Sciatic nerve (tissue), 2 donors: ENCODE results near the gene BHMT2. TPM values are rescaled to one million over a fixed set of nuclear protein-coding genes. Genes with fewer than 3 reads are reported as not detected.

Experiments used
- ATAC-seq: fragments of 200-7000 bp; cut with Tn5 transposase; one replicate; pipeline ENCODE4 v1.9.1; 2020; ENCODE audit warnings: mild to moderate bottlenecking, moderate library complexity
- DNase-seq: peaks from one replicate; pipeline ENCODE4 v3.0.0-alpha.2; 2020; ENCODE audit warnings: low spot score
- intact Hi-C: fragments of 100-400 bp; cut with DNase I; formaldehyde crosslinking; loops from one replicate; pipeline ENCODE4 v1.14.2; 2022
- total RNA-seq: library from RNA; stranded (reverse); fragmentation: NEBNext Ultra II Directional; extraction: Animal tissue kit (Norgen Biotek cat#: 25700); gene quantifications from one replicate; pipeline ENCODE4 v1.2.1, GENCODE V29; 2021
- donor health status: DM: no; HTN: no; CAD: no.
- donor health status: DM: no; HTN: no; CAD: no.

The BHMT2 gene
- total RNA-seq, 1 donor from 2014 or later = 33.2 TPM

- DNase-seq (no peak), ATAC-seq (no peak)
- intact Hi-C loops = no loop called here
Observed at GRCh38 chr5:79055017-79055416, 14.6 kb upstream of the BHMT2 start.

- DNase-seq (no peak), ATAC-seq (no peak)
- intact Hi-C loops = no loop called here
Observed at GRCh38 chr5:79056847-79057246, 12.7 kb upstream of the BHMT2 start.

- no peak for ATAC-seq
- intact Hi-C loops = no loop called here
Observed at GRCh38 chr5:79059674-79060073, 9.9 kb upstream of the BHMT2 start.

GRCh38 chr5:79062436-79062835, 7.1 kb upstream of the BHMT2 start:
- DNase-seq (no peak), ATAC-seq (no peak)
- intact Hi-C loops = no loop called here

More at GRCh38 chr5:79059674-79060073, 9.9 kb upstream of the BHMT2 start:
- DNase-seq = no peak

GRCh38 chr5:79070350-79070667, 742 bp downstream of the BHMT2 start:
- ATAC-seq = peak; percentile 84
- no peak for DNase-seq
- intact Hi-C loops = no loop called here

GRCh38 chr5:79074641-79075040, 5.1 kb downstream of the BHMT2 start:
- intact Hi-C loops = loop anchor here (5.0 kb wide), 1 partner anchor 1833 kb away; no protein-coding TSS in a partner anchor
- DNase-seq (no peak), ATAC-seq (no peak)

GRCh38 chr5:79075646-79076426, 6.3 kb downstream of the BHMT2 start:
- DNase-seq (no peak), ATAC-seq (no peak)
- intact Hi-C loops = loop anchor here (5.0 kb wide), 1 partner anchor 1831 kb away; no protein-coding TSS in a partner anchor

- intact Hi-C loops = loop anchor here (5.0 kb wide), 1 partner anchor 1830 kb away; no protein-coding TSS in a partner anchor
- no peak for DNase-seq
- no peak for ATAC-seq
Observed at GRCh38 chr5:79076819-79077218, 7.3 kb downstream of the BHMT2 start.

- intact Hi-C loops = loop anchor here (5.0 kb wide), 1 partner anchor 1829 kb away; no protein-coding TSS in a partner anchor
- ATAC-seq (no peak), DNase-seq (no peak)
Observed at GRCh38 chr5:79077680-79078365, 8.3 kb downstream of the BHMT2 start.

GRCh38 chr5:79080804-79081203, 11.2 kb downstream of the BHMT2 start:
- DNase-seq = no peak
- intact Hi-C loops = no loop called here
- no peak for ATAC-seq

- no peak for DNase-seq
- peak; percentile 67 for ATAC-seq
- intact Hi-C loops = no loop called here
Observed at GRCh38 chr5:79081779-79082178, 12.2 kb downstream of the BHMT2 start.

GRCh38 chr5:79086116-79086515, 16.5 kb downstream of the BHMT2 start:
- intact Hi-C loops = no loop called here
- no peak for ATAC-seq
- no peak for DNase-seq

- ATAC-seq (no peak), DNase-seq (no peak)
- intact Hi-C loops = no loop called here
Observed at GRCh38 chr5:79088507-79088906, 18.9 kb downstream of the BHMT2 start.

GRCh38 chr5:79091064-79091463, 21.5 kb downstream of the BHMT2 start:
- ATAC-seq = no peak
- DNase-seq = no peak
- intact Hi-C loops = no loop called here

- intact Hi-C loops = no loop called here
- DNase-seq (no peak), ATAC-seq (no peak)
Observed at GRCh38 chr5:79093762-79094161, 24.2 kb downstream of the BHMT2 start.

- ATAC-seq = no peak
- intact Hi-C loops = no loop called here
- DNase-seq = no peak
Observed at GRCh38 chr5:79105868-79106267, 36.3 kb downstream of the BHMT2 start.

- intact Hi-C loops = no loop called here
- ATAC-seq = peak; percentile 61
- no peak for DNase-seq
Observed at GRCh38 chr5:79107020-79107796, 37.6 kb downstream of the BHMT2 start.

- intact Hi-C loops = loop anchor here (2.0 kb wide), 1 partner anchor 57 kb away; no protein-coding TSS in a partner anchor
- ATAC-seq = peak; percentile 22
- no peak for DNase-seq
Observed at GRCh38 chr5:79108086-79108485, 38.5 kb downstream of the BHMT2 start.

GRCh38 chr5:79108792-79109191, 39.2 kb downstream of the BHMT2 start:
- ATAC-seq = no peak
- intact Hi-C loops = loop anchor here (2.0 kb wide), 1 partner anchor 56 kb away; no protein-coding TSS in a partner anchor

More at GRCh38 chr5:79108792-79109191, 39.2 kb downstream of the BHMT2 start:
- DNase-seq = no peak
